Heart left ventricle (tissue), 16 donors: ENCODE data around the gene GZMA. TPM values are rescaled to one million over a fixed set of nuclear protein-coding genes. Genes with fewer than 3 reads are reported as not detected.
"Not testable (repeated sequence)": the region's sequence is repeated elsewhere in the genome, so short reads cannot be mapped to it uniquely, and the experiment has no call there.

ENCODE experiments used
- ATAC-seq, 4 donors: fragments of 200-7000 bp; cut with Tn5 transposase; one replicate each; pipeline ENCODE4 v1.9.1; 2020 to 2022; ENCODE audit warnings: moderate library complexity in 4 of 4, mild to moderate bottlenecking in 3 of 4, moderate number of reproducible peaks in 1 of 4
- DNase-seq, 5 donors: peaks; one replicate each; pipeline ENCODE4 v3.0.0-alpha.2; 2020
- H3K27ac ChIP-seq, 12 donors: fragments of 200-600 bp; sonication (generic) in 4 of 12; one replicate each; pipeline versions ENCODE4 v1.5.0 to v1.8.0; 2016 to 2022; ENCODE audit warnings: mild to moderate bottlenecking in 2 of 12
- H3K27me3 ChIP-seq, 9 donors: fragments of 200-600 bp; sonication (generic) in 2 of 9; one replicate each; pipeline versions ENCODE4 v1.5.1 to v1.8.0; 2016 to 2022; ENCODE audit warnings: mild to moderate bottlenecking in 3 of 9
- H3K36me3 ChIP-seq, 9 donors: fragments of 200-600 bp; sonication (generic) in 2 of 9; one replicate each; pipeline versions ENCODE4 v1.5.0 to v1.8.0; 2018 to 2022; ENCODE audit warnings: mild to moderate bottlenecking in 2 of 9
- H3K4me1 ChIP-seq, 12 donors: fragments of 200-600 bp; sonication (generic) in 4 of 12; one replicate each; pipeline versions ENCODE4 v1.5.0 to v1.8.0; 2016 to 2022; ENCODE audit warnings: mild to moderate bottlenecking in 3 of 12
- H3K4me3 ChIP-seq, 12 donors: fragments of 200-600 bp; sonication (generic) in 4 of 12; one replicate each; pipeline versions ENCODE4 v1.5.0 to v1.8.0; 2017 to 2022; ENCODE audit warnings: mild to moderate bottlenecking in 9 of 12, moderate library complexity in 4 of 12
- H3K9me3 ChIP-seq, 12 donors: fragments of 200-600 bp; sonication (generic) in 4 of 12; one replicate each; pipeline versions ENCODE4 v1.5.0 to v1.8.0; 2016 to 2022; ENCODE audit warnings: mild to moderate bottlenecking in 1 of 12
- CTCF ChIP-seq, 12 donors: fragments of 200-600 bp; sonication (generic) in 4 of 12; IDR thresholded peaks; one replicate each; pipeline versions ENCODE4 v1.5.0 to v1.8.0; 2018 to 2022; ENCODE audit warnings: antibody characterized with exemption in 12 of 12, mild to moderate bottlenecking in 5 of 12
- POLR2A ChIP-seq, 2 donors: fragments of 450-650 bp; IDR thresholded peaks; one replicate each; pipeline ENCODE4 v1.6.1; 2017; ENCODE audit warnings: antibody characterized with exemption in 2 of 2, mild to moderate bottlenecking in 2 of 2, moderate library complexity in 2 of 2
- WGBS, 4 donors: extraction: QIAGEN DNeasy Blood & Tissue Kit in 2 of 4; methylation state at CpG; one replicate each; pipeline versions ENCODE4 v1.1.5 to v1.1.7; 2013 to 2018; 5-methylcytosine and 5-hydroxymethylcytosine counted together
- intact Hi-C, 10 donors: fragments of 100-400 bp; cut with DNase I; formaldehyde crosslinking; loops; one replicate each; pipeline versions ENCODE4 v1.11.1 to v1.14.2; 2022
- polyA plus RNA-seq, 2 donors: library from polyadenylated mRNA; stranded (reverse); fragments of 200-250 nt; gene quantifications; one replicate each; pipeline ENCODE4 v1.2.3, GENCODE V29; 2013
- total RNA-seq, 9 donors: library from RNA; depleted of rRNA in 2 of 9; stranded (reverse); fragments of >200 nt in 2 of 9; fragmentation: NEBNext Ultra II Directional in 3 of 9; extraction: Animal tissue kit (Norgen Biotek cat#: 25700) in 3 of 9; gene quantifications; one replicate each; pipeline versions ENCODE4 v1.1.0 to v1.2.4, GENCODE V29; 2016 to 2023
- donor health status: ischemic (EF 13 %, LVEDD 7.1; RV severe dilation, severe dysfunction).
- donor health status: healthy with polysubstance abuse.
- donor health status: DM: no; HTN: yes; CAD: no.
- donor health status: DM: no; HTN: no; CAD: no.
- donor health status: ischemic (EF 25% LVEDD 6.9; RV normal size, moderate dysfunction).
- donor health status: ischemic (EF 25% LVEDD 5.7; RV mildly dilated, moderate dysfunction).
- donor health status: healthy.
- donor health status: DM: yes; HTN: yes; CAD: no.
- donor health status: ischemic (EF 35%, LVEDD 5.7; RV mildly dilated, moderate dysfunction).
- donor health status: nonischemic (EF 11% LVEDD 7.7; RV severe dilation, severe dysfunction).
- donor health status: DM: yes; HTN: yes; CAD: no.
- donor health status: PGD.
- donor health status: ischemic (EF 29% LVEDD 5.4; RV normal size, mild dysfunction).
- donor health status: nonischemic (EF 23%, LVEDD 6.1; RV moderate dilation, normal function).

The GZMA gene
- total and polyA plus RNA-seq, 11 donors: 0.23 to 17.9 (median 0.61) TPM; not detected in 2

GRCh38 chr5:55096182-55096581 is 6.3 kb upstream of the GZMA start:
- Histone ChIP-seq H3K4me1 (peaks cover 0 to 3% (median 0%) of the 10 kb centered on the region in 12 donors), H3K27ac (peak overlapping the region in 1 of 12 donors; percentile 81), H3K9me3 (peaks cover 0 to 7% (median 0%) of the 10 kb centered on the region in 12 donors), H3K27me3 (peaks cover 0 to 4% (median 0%) of the 10 kb centered on the region in 9 donors), H3K4me3 (no peak overlapping the region), H3K36me3 (no peaks in the 10 kb centered on the region)
- ATAC-seq (no peak), DNase-seq (no peak)
- WGBS, 4 donors: 73 to 93% (median 85%) methylated on average over 3 of the region's 3 CpGs
- TF ChIP-seq POLR2A (IDR thresholded peaks at IDR 0.05) (no peak), CTCF (IDR thresholded peaks at IDR 0.05) (no peak)
- intact Hi-C loops: no loop called here

GRCh38 chr5:55096861-55097260 is 5.6 kb upstream of the GZMA start:
- WGBS, 4 donors: 63 to 85% (median 66%) methylated on average over 6 of the region's 6 CpGs

GRCh38 chr5:55101148-55101547 is 1.3 kb upstream of the GZMA start:
- intact Hi-C loops: not testable (repeated sequence)

More at GRCh38 chr5:55096861-55097260, 5.6 kb upstream of the GZMA start:
- Histone ChIP-seq H3K27ac (peak overlapping the region in 1 of 12 donors; percentile 81), H3K4me3 (no peak overlapping the region), H3K36me3 (no peaks in the 10 kb centered on the region), H3K27me3 (peaks cover 0 to 4% (median 0%) of the 10 kb centered on the region in 9 donors), H3K4me1 (peaks cover 0 to 5% (median 0%) of the 10 kb centered on the region in 12 donors), H3K9me3 (peaks cover 0 to 9% (median 0%) of the 10 kb centered on the region in 12 donors)
- TF ChIP-seq POLR2A (IDR thresholded peaks at IDR 0.05) (no peak), CTCF (IDR thresholded peaks at IDR 0.05) (no peak)
- intact Hi-C loops: no loop called here
- no peak for ATAC-seq
- no peak for DNase-seq

GRCh38 chr5:55101556-55102276 is 730 bp upstream of the GZMA start:
- H3K9me3 ChIP-seq: peaks cover 0 to 9% (median 0%) of the 10 kb centered on the region in 12 donors
- no peaks in the 10 kb centered on the region for H3K27me3 ChIP-seq
- intact Hi-C loops: no loop called here
- peak overlapping the region in 1 of 12 donors; percentile 64 for H3K27ac ChIP-seq
- WGBS, 4 donors: 58 to 66% (median 64%) methylated on average over 5 of the region's 5 CpGs
- ATAC-seq: no peak
- H3K4me1 ChIP-seq: peaks cover 0 to 5% (median 0%) of the 10 kb centered on the region in 12 donors
- no peak for TF ChIP-seq POLR2A (IDR thresholded peaks at IDR 0.05)
- TF ChIP-seq CTCF (IDR thresholded peaks at IDR 0.05): no peak
- H3K36me3 ChIP-seq: no peaks in the 10 kb centered on the region
- DNase-seq: no peak
- H3K4me3 ChIP-seq: peak overlapping the region in 1 of 12 donors; percentile 51

More at GRCh38 chr5:55101148-55101547, 1.3 kb upstream of the GZMA start:
- not testable (repeated sequence) for H3K4me1 ChIP-seq, ATAC-seq, DNase-seq, H3K27me3 ChIP-seq, H3K36me3 ChIP-seq, H3K4me3 ChIP-seq, H3K9me3 ChIP-seq
- H3K27ac ChIP-seq: peak overlapping the region in 1 of 12 donors; percentile 64
